ENCODE results near the gene ZMAT2.
A peak's percentile ranks its signal among the peaks of the same experiment; 100 is the strongest.
"Not testable (repeated sequence)": the region's sequence is repeated elsewhere in the genome, so short reads cannot be mapped to it uniquely, and the experiment has no call there.

The ZMAT2 gene

DNA sequence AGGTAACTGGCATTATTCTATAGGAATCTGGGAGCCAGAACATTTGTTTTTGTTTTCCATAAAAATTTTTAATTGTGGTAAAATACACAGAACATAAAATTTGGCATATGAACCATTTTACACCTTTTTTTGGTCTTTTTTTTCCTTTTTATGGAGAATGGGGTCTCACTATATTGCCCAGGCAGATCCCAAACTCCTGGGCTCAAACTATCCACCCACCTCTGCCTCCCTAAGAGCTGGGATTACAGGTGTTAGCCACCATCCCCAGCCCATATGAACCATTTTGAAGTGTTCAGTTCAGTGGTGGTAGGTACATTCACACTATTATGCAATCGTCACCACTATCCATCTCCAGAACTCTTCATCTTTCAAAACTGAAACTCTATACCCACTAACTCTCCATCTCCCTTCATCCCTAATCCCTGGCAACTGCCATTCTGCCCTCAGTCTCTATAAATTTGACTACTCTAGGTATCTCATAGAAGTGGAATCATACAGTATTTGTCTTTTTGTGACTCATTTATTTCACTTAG, 13.4 kb downstream of the ZMAT2 start:
- DNase-seq (ENCODE audit: low read depth): no peak
- Histone ChIP-seq H3K4me3 (ENCODE audit: low read length) (no peak overlapping the region), H3K27me3 (replicated peaks; ENCODE audit: control insufficient read depth, insufficient read depth, low read length) (no peaks in the 10 kb centered on the region), H3K4me1 (ENCODE audit: control insufficient read depth, insufficient read depth, low read length) (peaks cover 5% of the 10 kb centered on the region), H3K9me3 (ENCODE audit: control insufficient read depth, low read length) (no peaks in the 10 kb centered on the region), H3K36me3 (ENCODE audit: control insufficient read depth, insufficient read depth, low read length, severe bottlenecking) (no peaks in the 10 kb centered on the region), H3K9ac (ENCODE audit: low read length) (no peak overlapping the region)

DNA sequence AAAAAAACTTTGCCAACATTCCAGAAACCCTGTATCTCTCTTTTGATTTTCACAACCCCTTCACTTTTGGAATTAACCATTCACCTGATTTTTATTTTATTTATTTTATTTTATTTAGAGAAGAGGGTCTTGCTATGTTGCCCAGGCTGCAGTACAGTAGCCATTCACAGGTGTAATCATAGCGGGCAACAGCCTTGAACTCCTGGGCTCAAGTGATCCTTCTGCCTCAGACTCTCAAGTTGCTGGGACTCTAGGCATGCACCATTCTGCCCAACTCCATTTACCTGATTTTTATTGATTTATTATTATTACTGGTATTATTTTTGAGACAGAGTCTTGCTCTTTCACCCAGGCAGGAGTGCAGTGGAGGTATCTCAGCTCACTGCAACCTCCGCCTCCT, 16.0 kb downstream of the ZMAT2 start:
- not testable (repeated sequence) for H3K27me3 ChIP-seq (replicated peaks; ENCODE audit: control insufficient read depth, insufficient read depth, low read length); H3K9me3 ChIP-seq (ENCODE audit: control insufficient read depth, low read length); H3K9ac ChIP-seq (ENCODE audit: low read length); DNase-seq (ENCODE audit: low read depth); H3K4me3 ChIP-seq (ENCODE audit: low read length); H3K4me1 ChIP-seq (ENCODE audit: control insufficient read depth, insufficient read depth, low read length); H3K36me3 ChIP-seq (ENCODE audit: control insufficient read depth, insufficient read depth, low read length, severe bottlenecking)

DNA sequence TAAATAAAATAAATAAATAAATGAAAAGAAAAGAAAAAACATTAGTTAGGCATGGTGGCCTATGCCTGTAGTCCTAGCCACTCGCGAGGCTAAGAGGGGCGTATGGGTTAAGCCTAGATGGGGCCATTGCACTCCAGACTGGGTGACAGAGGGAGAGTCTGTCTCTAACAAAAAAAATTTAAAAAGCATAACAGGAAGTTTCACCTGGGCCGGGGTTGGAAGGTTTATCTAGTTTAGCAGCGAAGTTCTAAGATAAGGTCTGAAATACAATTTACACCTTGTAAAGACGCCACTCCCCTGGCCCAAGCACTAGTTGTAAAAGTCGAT, 18.0 kb downstream of the ZMAT2 start:
- no peaks in the 10 kb centered on the region for H3K36me3 ChIP-seq (ENCODE audit: control insufficient read depth, insufficient read depth, low read length, severe bottlenecking)
- H3K27me3 ChIP-seq (replicated peaks; ENCODE audit: control insufficient read depth, insufficient read depth, low read length): no peaks in the 10 kb centered on the region
- DNase-seq (ENCODE audit: low read depth): no peak
- no peaks in the 10 kb centered on the region for H3K9me3 ChIP-seq (ENCODE audit: control insufficient read depth, low read length)
- no peak overlapping the region for H3K4me3 ChIP-seq (ENCODE audit: low read length)
- no peak overlapping the region for H3K9ac ChIP-seq (ENCODE audit: low read length)
- no peaks in the 10 kb centered on the region for H3K4me1 ChIP-seq (ENCODE audit: control insufficient read depth, insufficient read depth, low read length)

DNA sequence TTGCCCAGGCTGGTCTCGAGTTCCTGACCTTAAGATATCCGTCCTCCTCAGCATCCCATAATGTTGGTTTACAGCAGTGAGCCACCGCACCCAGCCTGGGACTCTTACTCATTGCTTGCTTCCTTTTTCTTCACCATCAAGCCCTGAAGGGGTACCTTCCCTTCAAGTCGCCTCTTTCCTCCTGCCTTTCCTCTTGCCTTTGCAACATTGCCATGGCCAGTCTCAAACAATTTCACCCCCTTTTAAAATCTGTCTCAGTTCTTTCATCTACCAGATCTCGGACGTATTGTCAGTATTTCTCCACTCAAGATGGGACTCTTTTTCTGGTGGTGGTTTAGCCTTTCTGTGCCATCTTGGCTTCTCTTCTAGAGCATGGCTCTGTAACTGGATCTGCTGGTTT, 20.5 kb downstream of the ZMAT2 start:
- not testable (repeated sequence) for H3K4me3 ChIP-seq (ENCODE audit: low read length); H3K9ac ChIP-seq (ENCODE audit: low read length); H3K4me1 ChIP-seq (ENCODE audit: control insufficient read depth, insufficient read depth, low read length); DNase-seq (ENCODE audit: low read depth); H3K27me3 ChIP-seq (replicated peaks; ENCODE audit: control insufficient read depth, insufficient read depth, low read length); H3K36me3 ChIP-seq (ENCODE audit: control insufficient read depth, insufficient read depth, low read length, severe bottlenecking); H3K9me3 ChIP-seq (ENCODE audit: control insufficient read depth, low read length)

DNA sequence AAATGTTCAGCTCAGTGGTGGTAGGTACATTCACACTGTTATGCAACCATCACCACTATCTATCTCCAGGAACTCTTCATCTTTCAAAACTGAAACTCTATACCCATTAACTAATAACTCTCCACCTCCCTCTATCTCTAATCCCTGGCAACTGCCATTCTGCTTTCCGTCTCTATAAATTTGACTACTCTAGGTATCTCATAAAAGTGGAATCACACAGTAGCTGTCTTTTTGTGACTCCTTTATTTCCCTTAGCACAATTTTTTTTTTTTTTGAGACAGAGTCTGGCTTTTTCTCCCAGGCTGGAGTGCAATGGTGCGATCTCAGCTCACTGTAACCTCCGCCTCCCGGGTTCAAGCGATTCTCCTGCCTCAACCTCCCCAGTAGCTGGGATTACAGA, 21.1 kb downstream of the ZMAT2 start:
- not testable (repeated sequence) for H3K4me3 ChIP-seq (ENCODE audit: low read length); DNase-seq (ENCODE audit: low read depth); H3K27me3 ChIP-seq (replicated peaks; ENCODE audit: control insufficient read depth, insufficient read depth, low read length); H3K9me3 ChIP-seq (ENCODE audit: control insufficient read depth, low read length); H3K9ac ChIP-seq (ENCODE audit: low read length); H3K36me3 ChIP-seq (ENCODE audit: control insufficient read depth, insufficient read depth, low read length, severe bottlenecking); H3K4me1 ChIP-seq (ENCODE audit: control insufficient read depth, insufficient read depth, low read length)

DNA sequence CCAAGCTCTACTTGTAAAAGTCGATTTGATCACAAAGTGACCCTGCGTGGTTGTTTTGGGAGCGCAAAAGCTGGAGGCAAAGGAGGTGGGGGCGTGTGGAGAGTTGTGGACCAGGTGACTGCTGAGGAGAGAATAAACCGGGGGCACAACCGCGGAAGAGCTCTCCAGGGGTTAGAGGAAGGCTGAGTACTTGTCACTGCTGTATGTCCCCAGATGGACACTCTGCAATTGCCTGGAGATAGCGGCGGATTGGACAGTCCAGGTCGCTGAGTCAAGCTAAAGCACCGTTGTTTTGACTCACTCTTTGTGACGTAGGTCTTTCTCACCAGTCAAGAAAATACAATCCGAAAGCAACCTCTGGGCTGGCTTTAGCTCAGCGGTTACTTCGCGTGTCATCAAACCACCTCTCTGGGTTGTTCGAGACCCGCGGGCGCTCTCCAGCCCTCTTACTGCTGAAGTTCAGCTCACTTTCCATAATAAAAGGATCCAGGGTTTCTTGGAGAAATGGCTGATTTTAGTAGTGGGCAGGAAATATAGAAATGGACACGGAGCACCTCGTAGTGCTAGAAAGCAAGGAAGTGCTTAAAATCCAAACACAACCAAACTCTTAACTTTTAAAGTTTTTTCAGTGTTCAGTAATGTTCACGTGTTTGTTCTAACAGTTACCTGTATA, 25.7 kb downstream of the ZMAT2 start:
- Histone ChIP-seq H3K4me3 (ENCODE audit: low read length) (peak overlapping the region; percentile 74), H3K27me3 (replicated peaks; ENCODE audit: control insufficient read depth, insufficient read depth, low read length) (no peaks in the 10 kb centered on the region)
- DNase-seq (ENCODE audit: low read depth): peak; percentile 79

DNA sequence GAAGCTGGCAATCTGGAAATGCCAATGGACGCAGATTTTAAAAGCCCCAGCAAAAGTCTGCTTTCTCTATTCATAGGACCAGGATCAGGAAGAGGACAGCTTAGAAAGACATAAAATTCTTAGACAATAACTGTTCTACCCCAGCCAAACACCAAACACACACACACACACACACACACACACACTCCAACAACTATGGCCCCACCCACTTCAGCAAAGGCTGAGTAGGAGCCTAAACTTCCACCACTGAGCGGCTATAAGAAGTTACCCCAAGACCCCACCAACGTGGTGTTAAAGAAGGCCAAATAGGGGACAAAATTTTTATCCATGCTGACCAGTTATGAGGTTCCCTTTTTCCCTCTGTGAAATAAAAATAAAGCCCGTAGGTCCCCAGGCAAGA, 32.9 kb downstream of the ZMAT2 start:
- Histone ChIP-seq H3K4me1 (ENCODE audit: control insufficient read depth, insufficient read depth, low read length) (no peaks in the 10 kb centered on the region), H3K4me3 (ENCODE audit: low read length) (no peak overlapping the region), H3K36me3 (ENCODE audit: control insufficient read depth, insufficient read depth, low read length, severe bottlenecking) (no peaks in the 10 kb centered on the region), H3K9me3 (ENCODE audit: control insufficient read depth, low read length) (peaks cover 3% of the 10 kb centered on the region), H3K27me3 (replicated peaks; ENCODE audit: control insufficient read depth, insufficient read depth, low read length) (peaks cover 5% of the 10 kb centered on the region), H3K9ac (ENCODE audit: low read length) (no peak overlapping the region)
- DNase-seq (ENCODE audit: low read depth): no peak

More for the DNA sequence above, 25.7 kb downstream of the ZMAT2 start:
- H3K9ac ChIP-seq (ENCODE audit: low read length): no peak overlapping the region
- no peaks in the 10 kb centered on the region for H3K36me3 ChIP-seq (ENCODE audit: control insufficient read depth, insufficient read depth, low read length, severe bottlenecking)
- H3K4me1 ChIP-seq (ENCODE audit: control insufficient read depth, insufficient read depth, low read length): no peaks in the 10 kb centered on the region
- H3K9me3 ChIP-seq (ENCODE audit: control insufficient read depth, low read length): no peaks in the 10 kb centered on the region

DNA sequence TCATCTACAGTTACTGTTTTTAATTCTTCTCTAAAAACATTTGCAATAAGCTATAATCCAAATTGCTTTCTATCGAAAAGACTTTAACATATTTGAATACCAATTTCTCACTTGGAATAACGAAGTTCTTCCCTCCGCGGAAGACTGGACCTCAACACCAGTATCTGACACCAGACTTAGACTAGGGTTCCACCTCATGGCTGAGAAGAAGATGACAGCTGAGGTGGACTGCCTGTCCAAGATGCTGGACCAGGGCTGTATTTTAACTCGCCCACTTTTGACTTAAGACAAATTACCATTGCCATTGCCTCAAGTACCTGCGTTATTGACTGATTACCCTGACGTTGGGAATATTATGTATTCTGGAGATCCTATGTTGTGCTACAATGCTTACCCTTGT, 34.1 kb downstream of the ZMAT2 start:
- H3K36me3 ChIP-seq (ENCODE audit: control insufficient read depth, insufficient read depth, low read length, severe bottlenecking): no peaks in the 10 kb centered on the region
- peaks cover 3% of the 10 kb centered on the region for H3K9me3 ChIP-seq (ENCODE audit: control insufficient read depth, low read length)
- H3K27me3 ChIP-seq (replicated peaks; ENCODE audit: control insufficient read depth, insufficient read depth, low read length): peaks cover 5% of the 10 kb centered on the region
- no peak overlapping the region for H3K9ac ChIP-seq (ENCODE audit: low read length)
- DNase-seq (ENCODE audit: low read depth): no peak
- no peak overlapping the region for H3K4me3 ChIP-seq (ENCODE audit: low read length)
- H3K4me1 ChIP-seq (ENCODE audit: control insufficient read depth, insufficient read depth, low read length): no peaks in the 10 kb centered on the region

DNA sequence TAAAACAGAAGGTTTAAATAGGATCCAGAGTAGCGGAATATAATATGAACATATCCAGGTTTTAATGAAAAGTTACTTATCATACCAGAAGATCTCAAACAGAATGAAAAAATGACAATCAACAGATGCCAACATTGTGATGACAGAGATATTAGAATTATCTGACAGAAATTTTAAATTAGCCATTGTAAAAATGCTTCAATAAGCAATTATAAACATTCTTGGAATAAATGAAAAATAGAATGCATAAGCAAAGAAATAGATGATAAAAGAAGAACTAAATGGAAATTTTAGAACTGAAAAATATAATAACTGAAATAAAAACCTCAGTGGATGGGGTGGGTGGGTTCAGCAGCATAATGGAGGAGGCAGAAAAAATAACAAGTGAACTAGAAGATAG, 37.2 kb downstream of the ZMAT2 start:
- Histone ChIP-seq H3K4me1 (ENCODE audit: control insufficient read depth, insufficient read depth, low read length) (no peaks in the 10 kb centered on the region), H3K36me3 (ENCODE audit: control insufficient read depth, insufficient read depth, low read length, severe bottlenecking) (no peaks in the 10 kb centered on the region), H3K27me3 (replicated peaks; ENCODE audit: control insufficient read depth, insufficient read depth, low read length) (peaks cover 5% of the 10 kb centered on the region), H3K9ac (ENCODE audit: low read length) (no peak overlapping the region), H3K4me3 (ENCODE audit: low read length) (no peak overlapping the region), H3K9me3 (ENCODE audit: control insufficient read depth, low read length) (peaks cover 15% of the 10 kb centered on the region)
- no peak for DNase-seq (ENCODE audit: low read depth)

DNA sequence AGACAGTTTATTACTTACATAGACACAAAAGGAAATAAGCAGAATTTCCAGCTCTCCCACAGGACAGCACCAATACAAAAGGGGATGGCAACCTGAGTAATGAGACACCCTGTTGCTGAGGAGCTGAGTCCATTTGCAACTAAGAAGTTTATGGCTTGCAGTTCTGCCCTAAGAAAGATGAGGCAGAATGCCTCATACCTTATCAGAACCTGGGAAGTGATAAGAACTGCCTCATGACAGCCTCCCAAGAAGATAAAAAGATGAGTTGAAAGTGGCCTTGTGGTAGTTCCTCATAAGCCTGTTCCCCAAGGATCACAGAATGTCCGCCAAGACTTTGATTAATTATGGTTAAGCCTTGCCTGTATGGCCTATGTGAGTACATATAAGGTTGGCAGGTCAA, 41.7 kb downstream of the ZMAT2 start:
- H3K4me1 ChIP-seq (ENCODE audit: control insufficient read depth, insufficient read depth, low read length): no peaks in the 10 kb centered on the region
- no peak overlapping the region for H3K4me3 ChIP-seq (ENCODE audit: low read length)
- no peak overlapping the region for H3K9ac ChIP-seq (ENCODE audit: low read length)
- H3K27me3 ChIP-seq (replicated peaks; ENCODE audit: control insufficient read depth, insufficient read depth, low read length): no peaks in the 10 kb centered on the region
- no peak for DNase-seq (ENCODE audit: low read depth)
- H3K9me3 ChIP-seq (ENCODE audit: control insufficient read depth, low read length): peaks cover 25% of the 10 kb centered on the region
- H3K36me3 ChIP-seq (ENCODE audit: control insufficient read depth, insufficient read depth, low read length, severe bottlenecking): no peaks in the 10 kb centered on the region

DNA sequence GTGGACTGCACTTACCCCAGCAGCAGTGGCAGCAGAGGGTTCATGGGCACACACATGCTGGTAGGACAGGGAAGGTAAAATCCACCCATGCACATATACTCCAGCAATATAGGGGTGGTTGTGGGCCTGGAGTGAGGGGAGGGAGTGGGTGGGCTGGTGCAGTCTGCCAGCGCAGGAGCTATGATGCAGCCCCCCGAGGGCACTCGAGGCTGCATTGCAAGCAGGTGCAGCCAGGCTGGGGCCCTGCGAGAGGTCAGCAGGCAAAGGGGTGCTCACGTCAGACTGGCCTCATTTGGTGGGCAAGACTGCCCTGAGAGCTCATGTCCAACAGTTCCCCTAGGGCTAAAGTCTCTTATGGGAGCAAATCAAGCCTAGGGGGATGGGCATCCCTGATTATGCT, 53.3 kb downstream of the ZMAT2 start:
- Histone ChIP-seq H3K27me3 (replicated peaks; ENCODE audit: control insufficient read depth, insufficient read depth, low read length) (no peaks in the 10 kb centered on the region), H3K4me3 (ENCODE audit: low read length) (no peak overlapping the region), H3K4me1 (ENCODE audit: control insufficient read depth, insufficient read depth, low read length) (no peaks in the 10 kb centered on the region), H3K36me3 (ENCODE audit: control insufficient read depth, insufficient read depth, low read length, severe bottlenecking) (no peaks in the 10 kb centered on the region), H3K9me3 (ENCODE audit: control insufficient read depth, low read length) (peaks cover 71% of the 10 kb centered on the region), H3K9ac (ENCODE audit: low read length) (no peak overlapping the region)
- DNase-seq (ENCODE audit: low read depth): no peak
